Prostate gland (tissue), 2 donors: ENCODE measurements around the gene PLEKHJ1.

ENCODE experiments used
- CTCF ChIP-seq, 4 experiments: fragments of 200-600 bp in 2 of 4; fragments of 450-650 bp in 2 of 4; sonication (generic) in 2 of 4; IDR thresholded peaks; 1 replicate in 3 of 4; 2 replicates in 1 of 4; pipeline ENCODE4 v1.5.1; 2016 to 2019; ENCODE audit warnings: antibody characterized with exemption in 4 of 4, mild to moderate bottlenecking in 2 of 4, moderate library complexity in 2 of 4
- POLR2A ChIP-seq: fragments of 450-650 bp; IDR thresholded peaks from one replicate; pipeline ENCODE4 v1.6.1; 2016; ENCODE audit warnings: antibody characterized with exemption, mild to moderate bottlenecking

GRCh38 chr19:2268861-2269243 lies 32.7 kb upstream of the PLEKHJ1 start:
- TF ChIP-seq CTCF (IDR thresholded peaks at IDR 0.05): no peak
- no peak for TF ChIP-seq POLR2A
